ENCODE results near the gene WNT1. TPM values are rescaled to one million over a fixed set of nuclear protein-coding genes. Genes with fewer than 3 reads are reported as not detected.

Gene WNT1
- total RNA-seq (not detected), polyA plus RNA-seq (not detected)

DNA sequence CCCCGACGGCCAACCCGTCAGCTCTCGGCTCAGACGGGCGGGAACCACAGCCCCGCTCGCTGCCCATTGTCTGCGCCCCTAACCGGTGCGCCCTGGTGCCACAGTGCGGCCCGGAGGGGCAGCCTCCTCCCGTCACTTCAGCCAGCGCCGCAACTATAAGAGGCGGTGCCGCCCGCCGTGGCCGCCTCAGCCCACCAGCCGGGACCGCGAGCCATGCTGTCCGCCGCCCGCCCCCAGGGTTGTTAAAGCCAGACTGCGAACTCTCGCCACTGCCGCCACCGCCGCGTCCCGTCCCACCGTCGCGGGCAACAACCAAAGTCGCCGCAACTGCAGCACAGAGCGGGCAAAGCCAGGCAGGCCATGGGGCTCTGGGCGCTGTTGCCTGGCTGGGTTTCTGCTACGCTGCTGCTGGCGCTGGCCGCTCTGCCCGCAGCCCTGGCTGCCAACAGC is at the start of gene WNT1:
WNT1 (plus strand) TSS at position 32 of the 450 bp plus-strand sequence; CDS start at position 361, 329 bp downstream.
- no peaks in the 10 kb centered on the region for H3K36me3 ChIP-seq
- H3K27me3 ChIP-seq, result peaks cover 0 to 27% (median 3%) of the 10 kb centered on the region in 4 donors
- peak in 2 of 6 donors; percentile 67 to 86 for DNase-seq
- WGBS, 2 donors, result 1 to 3% methylated on average over 38 to 45 of the region's 45 CpGs
- intact Hi-C loops (cut with DNase I), result no loop called here
- H3K9me3 ChIP-seq, result no peaks in the 10 kb centered on the region
- H3K27ac ChIP-seq, result no peak within 1 kb of the TSS
- ATAC-seq, result peak; percentile 29 to 62 (median 52)
- no peak for FAIRE-seq
- TF ChIP-seq, protein P1, sequence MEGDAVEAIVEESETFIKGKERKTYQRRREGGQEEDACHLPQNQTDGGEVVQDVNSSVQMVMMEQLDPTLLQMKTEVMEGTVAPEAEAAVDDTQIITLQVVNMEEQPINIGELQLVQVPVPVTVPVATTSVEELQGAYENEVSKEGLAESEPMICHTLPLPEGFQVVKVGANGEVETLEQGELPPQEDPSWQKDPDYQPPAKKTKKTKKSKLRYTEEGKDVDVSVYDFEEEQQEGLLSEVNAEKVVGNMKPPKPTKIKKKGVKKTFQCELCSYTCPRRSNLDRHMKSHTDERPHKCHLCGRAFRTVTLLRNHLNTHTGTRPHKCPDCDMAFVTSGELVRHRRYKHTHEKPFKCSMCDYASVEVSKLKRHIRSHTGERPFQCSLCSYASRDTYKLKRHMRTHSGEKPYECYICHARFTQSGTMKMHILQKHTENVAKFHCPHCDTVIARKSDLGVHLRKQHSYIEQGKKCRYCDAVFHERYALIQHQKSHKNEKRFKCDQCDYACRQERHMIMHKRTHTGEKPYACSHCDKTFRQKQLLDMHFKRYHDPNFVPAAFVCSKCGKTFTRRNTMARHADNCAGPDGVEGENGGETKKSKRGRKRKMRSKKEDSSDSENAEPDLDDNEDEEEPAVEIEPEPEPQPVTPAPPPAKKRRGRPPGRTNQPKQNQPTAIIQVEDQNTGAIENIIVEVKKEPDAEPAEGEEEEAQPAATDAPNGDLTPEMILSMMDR (IDR thresholded peaks at IDR 0.05), result peak in 3 of 4 donors; percentile 4 to 9 (median 6)
- H3K4me3 ChIP-seq, result peak within 1 kb of the TSS in 2 of 4 donors; percentile 31 to 39
- peaks cover 12 to 25% (median 24%) of the 10 kb centered on the region in 3 donors for H3K4me1 ChIP-seq

DNA sequence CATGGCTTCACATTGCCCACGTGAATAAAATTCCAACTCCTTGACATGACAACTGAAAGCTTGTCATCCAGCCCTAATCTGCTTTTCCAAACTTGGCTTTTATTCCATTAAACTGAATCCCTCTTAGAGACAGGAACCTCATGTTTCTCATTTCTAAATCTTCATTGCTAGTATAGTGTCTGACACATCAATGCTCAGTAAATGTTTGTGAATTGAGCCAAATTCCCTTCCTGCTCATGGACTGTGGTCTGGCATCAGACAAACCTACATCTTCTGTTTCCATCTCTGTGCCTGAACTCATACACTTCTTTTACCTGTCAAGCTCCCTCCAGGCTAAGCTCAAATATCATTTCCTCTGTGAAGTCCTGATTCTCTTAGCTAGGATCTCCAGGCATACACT is 48.6 kb upstream of the WNT1 start:
- 90 to 96% methylated on average over 1 of the region's 1 CpG for WGBS, 2 donors
- no peaks in the 10 kb centered on the region for H3K27me3 ChIP-seq
- H3K9me3 ChIP-seq, result no peaks in the 10 kb centered on the region
- ATAC-seq (no peak), FAIRE-seq (no peak), DNase-seq (no peak)
- TF ChIP-seq, protein P1 (IDR thresholded peaks at IDR 0.05), result no peak
- no peak overlapping the region for H3K27ac ChIP-seq
- intact Hi-C loops (cut with DNase I), result no loop called here
- peaks cover 0 to 4% (median 0%) of the 10 kb centered on the region in 3 donors for H3K4me1 ChIP-seq
- no peak overlapping the region for H3K4me3 ChIP-seq
- H3K36me3 ChIP-seq, result no peaks in the 10 kb centered on the region

DNA sequence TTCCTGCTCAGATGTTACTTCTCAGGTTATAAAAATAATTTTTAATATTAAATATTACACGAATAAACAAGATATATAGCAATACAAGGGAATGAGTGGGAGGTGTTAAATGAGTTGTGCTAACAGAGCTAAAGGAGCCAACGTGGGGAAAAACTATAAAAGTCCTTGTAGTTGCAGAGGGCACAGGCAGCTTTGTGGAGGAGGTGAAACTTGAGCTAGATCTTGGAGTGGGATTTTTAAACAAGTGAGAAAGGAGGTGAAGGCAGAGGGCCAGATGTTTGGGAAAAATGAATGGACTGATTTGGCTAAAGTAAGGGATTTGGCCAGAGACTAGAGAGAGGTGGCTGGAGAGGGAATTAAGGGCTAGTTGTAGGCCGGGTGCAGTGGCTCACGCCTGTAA is 47.6 kb upstream of the WNT1 start:
- Histone ChIP-seq H3K9me3 (no peaks in the 10 kb centered on the region), H3K27me3 (no peaks in the 10 kb centered on the region), H3K27ac (no peak overlapping the region), H3K4me3 (no peak overlapping the region), H3K36me3 (no peaks in the 10 kb centered on the region), H3K4me1 (peaks cover 0 to 3% (median 0%) of the 10 kb centered on the region in 3 donors)
- DNase-seq (no peak), ATAC-seq (no peak), FAIRE-seq (no peak)
- TF ChIP-seq, protein P1 (IDR thresholded peaks at IDR 0.05), result no peak
- 84 to 87% methylated on average over 4 of the region's 4 CpGs for WGBS, 2 donors
- intact Hi-C loops (cut with DNase I), result no loop called here

DNA sequence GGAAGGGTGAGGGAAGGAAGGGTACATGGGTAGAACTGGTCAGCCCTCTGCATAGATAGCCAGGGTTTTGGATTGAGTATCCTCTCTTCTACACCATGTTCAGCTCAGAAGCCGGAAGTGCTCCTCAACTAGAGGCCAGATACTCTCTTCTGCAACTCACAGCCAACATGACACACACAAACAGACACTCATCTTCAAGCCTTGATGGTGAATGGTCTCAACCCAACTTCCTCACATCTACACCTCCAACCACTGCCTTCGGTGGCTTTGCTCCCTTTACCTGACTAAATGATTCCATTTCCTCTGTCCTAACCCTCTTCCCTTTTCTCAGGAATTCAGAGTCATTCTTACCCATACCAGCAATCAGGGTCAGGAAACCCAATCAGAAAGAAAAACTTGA is 45.2 kb upstream of the WNT1 start:
- FAIRE-seq, result no peak
- H3K4me1 ChIP-seq, result no peaks in the 10 kb centered on the region
- intact Hi-C loops (cut with DNase I), result no loop called here
- H3K4me3 ChIP-seq, result no peak overlapping the region
- H3K27ac ChIP-seq, result no peak overlapping the region
- TF ChIP-seq, protein P1 (IDR thresholded peaks at IDR 0.05), result no peak
- no peak for ATAC-seq
- H3K36me3 ChIP-seq, result no peaks in the 10 kb centered on the region
- DNase-seq, result no peak
- H3K9me3 ChIP-seq, result no peaks in the 10 kb centered on the region
- no peaks in the 10 kb centered on the region for H3K27me3 ChIP-seq
- WGBS, 2 donors, result 64 to 89% methylated on average over 2 of the region's 2 CpGs

DNA sequence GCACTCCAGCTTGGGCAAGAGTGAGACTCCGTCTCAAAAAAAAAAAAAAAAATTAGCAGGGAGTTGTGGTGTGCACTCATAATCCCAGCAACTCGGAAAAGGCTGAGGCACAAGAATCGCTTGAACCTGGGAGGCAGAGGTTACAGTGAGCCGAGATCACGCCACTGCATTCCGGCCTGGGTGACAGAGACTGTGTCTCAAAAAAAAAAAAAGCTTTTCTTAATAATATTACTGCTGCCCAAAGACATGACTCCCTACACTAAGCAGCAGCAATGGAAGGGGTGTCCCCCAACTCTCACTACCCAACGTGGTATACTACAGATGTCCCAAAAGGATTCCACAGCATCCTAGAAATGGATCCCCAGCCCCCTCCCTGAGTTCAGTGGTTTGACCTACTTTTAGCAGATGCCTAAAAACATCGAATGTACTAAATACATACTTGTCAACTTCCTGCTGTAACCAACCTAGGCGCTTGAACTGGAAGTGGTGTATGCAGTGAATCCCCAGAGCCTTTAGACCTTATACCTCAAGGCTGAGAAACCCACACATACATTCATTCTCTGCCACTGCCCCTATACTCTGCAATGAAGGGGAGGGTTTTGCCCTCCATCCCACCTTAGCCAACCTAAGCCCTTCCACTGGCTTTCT is 44.3 kb upstream of the WNT1 start:
- no peak for ATAC-seq
- Histone ChIP-seq H3K9me3 (no peaks in the 10 kb centered on the region), H3K27ac (no peak overlapping the region), H3K36me3 (no peaks in the 10 kb centered on the region), H3K4me1 (no peaks in the 10 kb centered on the region), H3K4me3 (no peak overlapping the region), H3K27me3 (no peaks in the 10 kb centered on the region)
- FAIRE-seq, result no peak
- intact Hi-C loops (cut with DNase I), result no loop called here
- DNase-seq, result no peak
- 87 to 90% methylated on average over 9 of the region's 9 CpGs for WGBS, 2 donors
- TF ChIP-seq, protein P1 (IDR thresholded peaks at IDR 0.05), result no peak

All from pancreas (tissue), 10 donors.